Fibroblast of villous mesenchyme (primary cell): ENCODE data around the gene THOC7. TPM values are rescaled to one million over a fixed set of nuclear protein-coding genes. Genes with fewer than 3 reads are reported as not detected.

Experiments
- DNase-seq: peaks from one replicate; pipeline ENCODE4 v3.0.0-alpha.2; 2010; ENCODE audit warnings: low read depth
- H3K4me3 ChIP-seq: 2 replicates; pipeline ENCODE4 v1.5.1; 2011; ENCODE audit warnings: low read depth, mild to moderate bottlenecking, low read length
- total RNA-seq: library from RNA; depleted of rRNA; stranded (reverse); fragments of >200 nt; gene quantifications from 2 replicates; pipeline ENCODE4 v1.2.3, GENCODE V29; 2012
- TF ChIP-seq, protein P1 (sequence below): IDR thresholded peaks from 2 replicates; pipeline ENCODE4 v1.5.1; 2012; ENCODE audit warnings: low read depth, mild to moderate bottlenecking, low read length; ENCODE audit not compliant: insufficient read depth

Gene THOC7
- total RNA-seq, result 46.1 and 47.9 TPM in 2 replicates

- peak within 1 kb of the TSS; percentile 90 for H3K4me3 ChIP-seq
- TF ChIP-seq, protein P1, sequence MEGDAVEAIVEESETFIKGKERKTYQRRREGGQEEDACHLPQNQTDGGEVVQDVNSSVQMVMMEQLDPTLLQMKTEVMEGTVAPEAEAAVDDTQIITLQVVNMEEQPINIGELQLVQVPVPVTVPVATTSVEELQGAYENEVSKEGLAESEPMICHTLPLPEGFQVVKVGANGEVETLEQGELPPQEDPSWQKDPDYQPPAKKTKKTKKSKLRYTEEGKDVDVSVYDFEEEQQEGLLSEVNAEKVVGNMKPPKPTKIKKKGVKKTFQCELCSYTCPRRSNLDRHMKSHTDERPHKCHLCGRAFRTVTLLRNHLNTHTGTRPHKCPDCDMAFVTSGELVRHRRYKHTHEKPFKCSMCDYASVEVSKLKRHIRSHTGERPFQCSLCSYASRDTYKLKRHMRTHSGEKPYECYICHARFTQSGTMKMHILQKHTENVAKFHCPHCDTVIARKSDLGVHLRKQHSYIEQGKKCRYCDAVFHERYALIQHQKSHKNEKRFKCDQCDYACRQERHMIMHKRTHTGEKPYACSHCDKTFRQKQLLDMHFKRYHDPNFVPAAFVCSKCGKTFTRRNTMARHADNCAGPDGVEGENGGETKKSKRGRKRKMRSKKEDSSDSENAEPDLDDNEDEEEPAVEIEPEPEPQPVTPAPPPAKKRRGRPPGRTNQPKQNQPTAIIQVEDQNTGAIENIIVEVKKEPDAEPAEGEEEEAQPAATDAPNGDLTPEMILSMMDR, result no peak
- peak; percentile 68 for DNase-seq
These were observed at the start of gene THOC7, which contains the start of gene ATXN7 for GRCh38 chr3:63863150-63864007. Gene THOC7, minus strand, starts transcription at chr3:63863805. Its CDS starts 15 bp downstream, at chr3:63863790. Gene ATXN7, plus strand, starts transcription at chr3:63863867. Its CDS starts 48,732 bp downstream, at chr3:63912599.

GRCh38 chr3:63912768-63913588 is 49.4 kb upstream of the THOC7 start:
- peak; percentile 76 for DNase-seq
- H3K4me3 ChIP-seq, result peak overlapping the region; percentile 74
- TF ChIP-seq, protein P1, result no peak

- peak; percentile 93 for DNase-seq
- TF ChIP-seq, protein P1, result no peak
- peak within 1 kb of the TSS; percentile 74 for H3K4me3 ChIP-seq
These were observed 48.5 kb upstream of the THOC7 start, which contains the start of gene SCAANT1 for GRCh38 chr3:63911873-63912767. Gene SCAANT1, minus strand, starts transcription at chr3:63912383.

DNA sequence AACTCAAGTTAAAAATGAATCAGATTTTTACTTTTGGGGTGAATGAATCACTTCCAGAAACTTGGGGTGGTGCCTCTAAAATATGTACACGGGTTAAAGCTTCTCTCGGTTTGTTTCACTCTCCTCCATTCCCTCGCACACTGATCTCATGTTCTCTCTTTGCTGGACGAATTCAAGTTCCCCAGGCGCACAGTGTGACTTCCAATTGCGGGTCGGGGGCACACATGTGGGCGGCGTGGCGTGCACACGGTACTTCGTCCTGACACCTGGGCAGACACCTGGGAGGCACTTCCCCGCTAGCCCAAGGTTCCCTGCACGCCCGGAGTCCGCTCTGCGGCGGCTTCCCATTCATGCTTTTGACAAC is 47.9 kb upstream of the THOC7 start:
- TF ChIP-seq, protein P1, result no peak
- DNase-seq, result peak; percentile 28
- peak overlapping the region; percentile 74 for H3K4me3 ChIP-seq

DNA sequence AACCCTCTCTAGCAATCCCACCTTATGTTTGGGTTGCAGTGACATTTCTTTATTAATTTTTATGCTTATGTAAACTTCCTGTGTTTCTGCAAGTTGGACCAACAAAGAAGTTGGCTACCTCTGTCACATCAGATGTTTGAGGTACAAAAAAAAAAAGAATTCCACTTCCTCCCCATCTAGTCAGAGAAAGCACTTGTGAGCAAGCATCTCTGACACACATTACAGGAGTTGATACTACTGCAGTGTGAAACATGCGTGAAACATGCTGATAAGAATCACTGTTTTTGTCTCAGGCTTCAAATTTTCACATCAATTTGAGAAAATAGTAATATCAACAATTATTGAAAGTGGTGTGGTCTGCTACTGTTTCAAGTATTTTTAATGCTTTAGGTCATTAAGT is 47.3 kb upstream of the THOC7 start:
- TF ChIP-seq, protein P1, result no peak
- peak overlapping the region; percentile 74 for H3K4me3 ChIP-seq
- no peak for DNase-seq

DNA sequence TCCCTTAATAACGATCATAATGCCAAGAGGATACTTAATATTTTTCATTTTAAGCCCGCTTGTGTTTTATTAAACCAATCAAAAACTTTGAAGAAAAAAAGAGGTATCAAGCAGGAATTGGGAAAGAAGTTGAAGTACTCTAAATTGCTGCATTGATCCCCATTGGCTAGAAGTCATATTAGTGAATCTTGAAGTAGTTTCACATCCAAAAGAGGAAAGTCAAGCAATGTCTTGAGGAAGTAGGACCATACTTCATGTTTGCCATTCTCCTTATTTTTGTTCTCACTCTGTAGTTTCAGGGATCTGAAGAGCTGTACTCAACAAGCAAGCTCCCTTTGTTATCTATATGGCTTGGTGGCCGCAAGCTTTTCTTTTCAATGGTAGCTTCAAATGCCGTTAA is 46.4 kb upstream of the THOC7 start:
- H3K4me3 ChIP-seq, result no peak overlapping the region
- no peak for DNase-seq
- TF ChIP-seq, protein P1, result no peak
